Measurements from ENCODE around the gene MSL1.

Gene MSL1

DNA sequence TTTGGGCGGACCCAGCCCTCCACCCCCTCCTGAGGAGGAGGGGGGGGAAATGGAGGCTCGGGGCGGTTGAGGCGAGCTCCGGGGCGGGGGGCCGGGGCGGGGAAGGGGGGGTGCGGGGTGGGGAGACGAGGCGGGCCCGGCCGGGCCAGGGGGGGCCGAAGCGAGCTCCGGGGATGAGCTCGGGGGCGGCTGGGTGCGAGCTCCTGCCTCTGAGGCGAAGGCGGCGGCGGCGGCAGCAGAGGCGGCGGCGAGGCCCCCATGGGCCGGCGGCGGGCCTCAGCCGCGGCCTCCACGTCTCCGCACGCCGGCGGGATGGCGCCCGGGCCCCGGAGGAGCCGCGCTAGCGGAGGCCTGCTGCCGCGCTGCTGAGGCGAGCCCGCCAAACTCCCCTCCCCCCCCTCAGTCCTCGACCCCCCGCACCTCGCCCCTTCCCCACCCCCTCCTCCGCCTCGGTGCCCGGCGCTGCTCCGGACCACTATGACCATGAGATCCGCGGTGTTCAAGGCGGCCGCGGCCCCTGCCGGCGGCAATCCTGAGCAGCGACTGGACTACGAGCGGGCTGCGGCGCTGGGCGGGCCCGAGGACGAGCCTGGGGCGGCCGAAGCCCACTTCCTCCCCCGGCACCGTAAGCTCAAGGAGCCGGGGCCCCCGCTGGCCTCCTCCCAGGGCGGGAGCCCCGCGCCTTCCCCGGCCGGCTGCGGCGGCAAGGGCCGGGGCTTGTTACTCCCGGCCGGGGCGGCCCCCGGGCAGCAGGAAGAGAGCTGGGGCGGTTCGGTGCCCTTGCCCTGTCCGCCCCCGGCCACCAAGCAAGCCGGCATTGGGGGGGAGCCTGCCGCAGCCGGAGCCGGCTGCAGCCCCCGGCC is 596 bp downstream of the MSL1 start:
- TF ChIP-seq ZFP30 (CRISPR knock-in tag; IDR thresholded peaks at IDR 0.05), result no peak
- TF ChIP-seq, protein P1, sequence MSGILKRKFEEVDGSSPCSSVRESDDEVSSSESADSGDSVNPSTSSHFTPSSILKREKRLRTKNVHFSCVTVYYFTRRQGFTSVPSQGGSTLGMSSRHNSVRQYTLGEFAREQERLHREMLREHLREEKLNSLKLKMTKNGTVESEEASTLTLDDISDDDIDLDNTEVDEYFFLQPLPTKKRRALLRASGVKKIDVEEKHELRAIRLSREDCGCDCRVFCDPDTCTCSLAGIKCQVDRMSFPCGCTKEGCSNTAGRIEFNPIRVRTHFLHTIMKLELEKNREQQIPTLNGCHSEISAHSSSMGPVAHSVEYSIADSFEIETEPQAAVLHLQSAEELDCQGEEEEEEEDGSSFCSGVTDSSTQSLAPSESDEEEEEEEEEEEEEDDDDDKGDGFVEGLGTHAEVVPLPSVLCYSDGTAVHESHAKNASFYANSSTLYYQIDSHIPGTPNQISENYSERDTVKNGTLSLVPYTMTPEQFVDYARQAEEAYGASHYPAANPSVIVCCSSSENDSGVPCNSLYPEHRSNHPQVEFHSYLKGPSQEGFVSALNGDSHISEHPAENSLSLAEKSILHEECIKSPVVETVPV (CRISPR knock-in tag; IDR thresholded peaks at IDR 0.05), result no peak
- TF ChIP-seq RARB (CRISPR knock-in tag; IDR thresholded peaks at IDR 0.05), result no peak
- peak; percentile 38 for ATAC-seq

DNA sequence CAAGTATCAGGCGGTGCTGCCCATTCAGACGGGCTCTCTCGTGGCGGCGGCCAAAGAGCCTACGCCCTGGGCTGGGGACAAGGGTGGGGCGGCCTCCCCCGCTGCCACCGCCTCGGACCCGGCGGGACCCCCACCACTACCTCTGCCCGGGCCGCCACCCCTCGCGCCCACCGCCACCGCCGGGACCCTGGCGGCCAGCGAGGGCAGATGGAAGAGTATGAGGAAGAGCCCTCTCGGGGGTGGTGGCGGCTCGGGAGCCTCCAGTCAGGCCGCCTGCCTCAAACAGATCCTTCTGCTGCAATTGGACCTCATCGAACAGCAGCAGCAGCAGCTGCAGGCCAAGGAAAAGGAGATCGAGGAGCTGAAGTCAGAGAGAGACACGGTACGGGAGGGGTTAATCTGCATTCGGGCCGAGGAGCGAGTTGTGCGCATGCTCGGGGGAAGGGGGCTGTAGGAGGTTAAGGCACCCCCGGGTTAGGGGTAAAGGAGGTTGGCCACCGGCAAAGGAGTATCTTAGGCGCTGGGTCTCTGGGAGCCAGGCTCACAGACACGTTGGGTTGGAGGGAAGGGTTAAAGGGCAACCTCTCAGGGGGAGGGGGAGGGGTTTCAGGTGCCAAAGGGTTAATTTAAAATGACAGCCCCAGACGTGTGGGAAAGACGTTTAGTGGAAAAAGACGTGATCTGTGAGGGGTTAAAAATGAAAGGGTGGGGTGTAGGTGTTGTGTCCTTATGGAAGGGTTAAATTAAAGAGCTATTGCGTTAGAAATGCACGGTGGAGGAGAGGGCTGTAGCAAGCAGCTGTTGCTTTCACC is 1.4 kb downstream of the MSL1 start:
- peak; percentile 28 for ATAC-seq
- TF ChIP-seq POU6F1 (CRISPR knock-in tag; IDR thresholded peaks at IDR 0.05; ENCODE audit: borderline replicate concordance, low read depth), result no peak

DNA sequence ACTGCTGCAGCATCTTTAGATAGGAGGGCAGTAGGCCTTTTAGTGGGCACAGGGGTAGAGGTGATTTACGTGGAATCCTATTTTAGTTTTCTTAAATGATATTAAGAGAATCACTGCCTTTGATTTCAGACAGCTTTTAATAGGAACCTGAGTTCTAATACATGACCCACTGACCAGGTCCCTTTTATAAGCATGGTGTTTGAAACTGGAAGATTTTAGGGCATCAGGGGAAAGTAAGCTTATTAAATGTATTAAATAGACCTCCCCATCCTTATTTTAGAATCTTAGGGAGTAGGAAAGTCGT is 2.0 kb downstream of the MSL1 start:
- no peak for TF ChIP-seq ZNF70 (CRISPR knock-in tag; IDR thresholded peaks at IDR 0.05)
- TF ChIP-seq, protein P1 (CRISPR knock-in tag; IDR thresholded peaks at IDR 0.05), result no peak
- TF ChIP-seq ISL1 (CRISPR knock-in tag; IDR thresholded peaks at IDR 0.05), result no peak
- TF ChIP-seq, protein P2, sequence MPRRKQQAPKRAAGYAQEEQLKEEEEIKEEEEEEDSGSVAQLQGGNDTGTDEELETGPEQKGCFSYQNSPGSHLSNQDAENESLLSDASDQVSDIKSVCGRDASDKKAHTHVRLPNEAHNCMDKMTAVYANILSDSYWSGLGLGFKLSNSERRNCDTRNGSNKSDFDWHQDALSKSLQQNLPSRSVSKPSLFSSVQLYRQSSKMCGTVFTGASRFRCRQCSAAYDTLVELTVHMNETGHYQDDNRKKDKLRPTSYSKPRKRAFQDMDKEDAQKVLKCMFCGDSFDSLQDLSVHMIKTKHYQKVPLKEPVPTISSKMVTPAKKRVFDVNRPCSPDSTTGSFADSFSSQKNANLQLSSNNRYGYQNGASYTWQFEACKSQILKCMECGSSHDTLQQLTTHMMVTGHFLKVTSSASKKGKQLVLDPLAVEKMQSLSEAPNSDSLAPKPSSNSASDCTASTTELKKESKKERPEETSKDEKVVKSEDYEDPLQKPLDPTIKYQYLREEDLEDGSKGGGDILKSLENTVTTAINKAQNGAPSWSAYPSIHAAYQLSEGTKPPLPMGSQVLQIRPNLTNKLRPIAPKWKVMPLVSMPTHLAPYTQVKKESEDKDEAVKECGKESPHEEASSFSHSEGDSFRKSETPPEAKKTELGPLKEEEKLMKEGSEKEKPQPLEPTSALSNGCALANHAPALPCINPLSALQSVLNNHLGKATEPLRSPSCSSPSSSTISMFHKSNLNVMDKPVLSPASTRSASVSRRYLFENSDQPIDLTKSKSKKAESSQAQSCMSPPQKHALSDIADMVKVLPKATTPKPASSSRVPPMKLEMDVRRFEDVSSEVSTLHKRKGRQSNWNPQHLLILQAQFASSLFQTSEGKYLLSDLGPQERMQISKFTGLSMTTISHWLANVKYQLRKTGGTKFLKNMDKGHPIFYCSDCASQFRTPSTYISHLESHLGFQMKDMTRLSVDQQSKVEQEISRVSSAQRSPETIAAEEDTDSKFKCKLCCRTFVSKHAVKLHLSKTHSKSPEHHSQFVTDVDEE (CRISPR knock-in tag; IDR thresholded peaks at IDR 0.05), result no peak
- TF ChIP-seq ESRRG (CRISPR knock-in tag; IDR thresholded peaks at IDR 0.05), result no peak
- no peak for TF ChIP-seq PPARA (CRISPR knock-in tag; IDR thresholded peaks at IDR 0.05; ENCODE audit: borderline replicate concordance)
- TF ChIP-seq, protein P3, sequence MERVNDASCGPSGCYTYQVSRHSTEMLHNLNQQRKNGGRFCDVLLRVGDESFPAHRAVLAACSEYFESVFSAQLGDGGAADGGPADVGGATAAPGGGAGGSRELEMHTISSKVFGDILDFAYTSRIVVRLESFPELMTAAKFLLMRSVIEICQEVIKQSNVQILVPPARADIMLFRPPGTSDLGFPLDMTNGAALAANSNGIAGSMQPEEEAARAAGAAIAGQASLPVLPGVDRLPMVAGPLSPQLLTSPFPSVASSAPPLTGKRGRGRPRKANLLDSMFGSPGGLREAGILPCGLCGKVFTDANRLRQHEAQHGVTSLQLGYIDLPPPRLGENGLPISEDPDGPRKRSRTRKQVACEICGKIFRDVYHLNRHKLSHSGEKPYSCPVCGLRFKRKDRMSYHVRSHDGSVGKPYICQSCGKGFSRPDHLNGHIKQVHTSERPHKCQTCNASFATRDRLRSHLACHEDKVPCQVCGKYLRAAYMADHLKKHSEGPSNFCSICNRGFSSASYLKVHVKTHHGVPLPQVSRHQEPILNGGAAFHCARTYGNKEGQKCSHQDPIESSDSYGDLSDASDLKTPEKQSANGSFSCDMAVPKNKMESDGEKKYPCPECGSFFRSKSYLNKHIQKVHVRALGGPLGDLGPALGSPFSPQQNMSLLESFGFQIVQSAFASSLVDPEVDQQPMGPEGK (CRISPR knock-in tag; IDR thresholded peaks at IDR 0.05; ENCODE audit: borderline replicate concordance), result no peak
- TF ChIP-seq TCF4 (CRISPR knock-in tag; IDR thresholded peaks at IDR 0.05; ENCODE audit: borderline replicate concordance), result no peak
- TF ChIP-seq SNAI2 (CRISPR knock-in tag; IDR thresholded peaks at IDR 0.05), result no peak
- ATAC-seq, result no peak

DNA sequence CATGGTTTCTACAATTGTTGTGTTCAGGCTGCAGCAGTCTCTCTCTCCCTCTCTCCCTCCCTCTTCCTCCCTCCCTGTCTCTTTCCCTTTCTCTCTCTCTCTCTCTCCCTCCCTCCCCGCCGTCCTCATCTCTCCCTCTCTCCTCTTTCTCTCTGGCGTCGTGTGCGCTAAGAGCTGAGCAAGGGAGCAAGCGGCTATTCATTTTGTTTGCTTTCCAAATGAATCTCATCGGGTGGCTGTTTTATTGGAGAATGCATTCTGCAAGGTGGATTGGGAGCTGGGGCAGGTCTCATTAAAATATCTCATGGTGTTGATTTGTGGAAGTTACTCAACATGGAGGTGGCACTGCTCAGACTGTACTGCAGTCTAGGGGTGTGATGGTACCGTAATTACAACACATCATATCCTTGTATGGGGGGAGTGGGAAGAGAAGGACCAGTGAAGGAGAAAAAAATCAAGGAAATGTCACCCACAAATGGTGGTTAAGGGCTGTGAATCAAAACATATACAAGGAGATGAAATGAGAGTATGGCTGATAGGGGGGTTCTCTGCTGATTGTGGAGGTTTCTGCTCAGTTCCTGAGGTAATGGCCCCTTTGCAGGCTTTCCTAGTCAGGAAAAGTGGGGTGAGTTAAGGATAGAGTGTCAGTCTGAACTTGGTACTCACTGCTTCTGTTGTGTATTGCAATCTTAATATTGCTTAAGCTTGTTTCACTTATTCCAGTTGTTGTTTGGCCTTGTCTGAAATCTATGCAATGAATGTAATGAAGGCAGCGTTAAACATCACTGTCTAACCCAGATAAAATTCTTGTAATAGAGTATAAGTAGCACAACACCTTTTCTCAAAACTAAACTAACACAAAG is 2.7 kb downstream of the MSL1 start:
- peak; percentile 15 for ATAC-seq
- TF ChIP-seq SNAI2 (CRISPR knock-in tag; IDR thresholded peaks at IDR 0.05) (no peak), ZFP3 (CRISPR knock-in tag; IDR thresholded peaks at IDR 0.05) (no peak), ZFP30 (CRISPR knock-in tag; IDR thresholded peaks at IDR 0.05) (no peak), ISL1 (CRISPR knock-in tag; IDR thresholded peaks at IDR 0.05) (no peak), BACH2 (CRISPR knock-in tag; IDR thresholded peaks at IDR 0.05; ENCODE audit: borderline replicate concordance) (no peak)
- TF ChIP-seq, protein P2 (CRISPR knock-in tag; IDR thresholded peaks at IDR 0.05), result no peak
- TF ChIP-seq, protein P3 (CRISPR knock-in tag; IDR thresholded peaks at IDR 0.05; ENCODE audit: borderline replicate concordance), result no peak
- TF ChIP-seq, protein P4, sequence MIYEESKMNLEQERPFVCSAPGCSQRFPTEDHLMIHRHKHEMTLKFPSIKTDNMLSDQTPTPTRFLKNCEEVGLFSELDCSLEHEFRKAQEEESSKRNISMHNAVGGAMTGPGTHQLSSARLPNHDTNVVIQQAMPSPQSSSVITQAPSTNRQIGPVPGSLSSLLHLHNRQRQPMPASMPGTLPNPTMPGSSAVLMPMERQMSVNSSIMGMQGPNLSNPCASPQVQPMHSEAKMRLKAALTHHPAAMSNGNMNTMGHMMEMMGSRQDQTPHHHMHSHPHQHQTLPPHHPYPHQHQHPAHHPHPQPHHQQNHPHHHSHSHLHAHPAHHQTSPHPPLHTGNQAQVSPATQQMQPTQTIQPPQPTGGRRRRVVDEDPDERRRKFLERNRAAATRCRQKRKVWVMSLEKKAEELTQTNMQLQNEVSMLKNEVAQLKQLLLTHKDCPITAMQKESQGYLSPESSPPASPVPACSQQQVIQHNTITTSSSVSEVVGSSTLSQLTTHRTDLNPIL (CRISPR knock-in tag; IDR thresholded peaks at IDR 0.05; ENCODE audit: low read depth), result no peak
